ENCODE results near the gene ZNF285.

GRCh38 chr19:44371815-44372480 is 29.5 kb downstream of the ZNF285 start:
- TF ChIP-seq CTCF (conservative IDR thresholded peaks at IDR 0.05; ENCODE audit: low read depth, low read length) (no peak), EZH2 (IDR thresholded peaks at IDR 0.05; ENCODE audit: borderline replicate concordance, low read depth, low read length, poor library complexity, severe bottlenecking) (no peak)

Data from A673 (cell line).